Tibial nerve (tissue), 4 donors: Measurements from ENCODE around the gene TRIM3. TPM values are rescaled to one million over a fixed set of nuclear protein-coding genes. Genes with fewer than 3 reads are reported as not detected.

Source experiments
- DNase-seq, 2 donors: peaks; one replicate each; pipeline ENCODE4 v3.0.0-alpha.2; 2019; ENCODE audit warnings: low spot score in 2 of 2
- H3K27ac ChIP-seq, 4 donors: fragments of 200-600 bp; sonication (generic) in 3 of 4; one replicate each; pipeline ENCODE4 v1.5.1; 2017 to 2019; ENCODE audit warnings: mild to moderate bottlenecking in 1 of 4
- H3K27me3 ChIP-seq, 2 donors: fragments of 200-600 bp; sonication (generic) in 1 of 2; one replicate each; pipeline versions ENCODE4 v1.5.1 to v1.6.0; 2017 to 2019
- H3K36me3 ChIP-seq, 3 donors: fragments of 200-600 bp; sonication (generic); one replicate each; pipeline ENCODE4 v1.5.1; 2018 to 2019
- H3K4me1 ChIP-seq, 4 donors: fragments of 200-600 bp; sonication (generic) in 3 of 4; one replicate each; pipeline ENCODE4 v1.5.1; 2017 to 2019
- H3K4me3 ChIP-seq, 4 donors: fragments of 200-600 bp; sonication (generic) in 3 of 4; one replicate each; pipeline ENCODE4 v1.5.1; 2017 to 2019; ENCODE audit warnings: mild to moderate bottlenecking in 1 of 4, moderate library complexity in 1 of 4
- H3K9me3 ChIP-seq, 4 donors: fragments of 200-600 bp; sonication (generic) in 3 of 4; one replicate each; pipeline ENCODE4 v1.5.1; 2017 to 2019
- CTCF ChIP-seq, 5 experiments: fragments of 200-600 bp in 3 of 5; fragments of 450-650 bp in 2 of 5; sonication (generic) in 3 of 5; IDR thresholded peaks; one replicate each; pipeline ENCODE4 v1.5.1; 2016 to 2019; ENCODE audit warnings: antibody characterized with exemption in 5 of 5, mild to moderate bottlenecking in 3 of 5, moderate library complexity in 2 of 5
- EP300 ChIP-seq, 2 donors: sonication (generic); formaldehyde crosslinking; IDR thresholded peaks; one replicate each; pipeline ENCODE4 v1.6.1; 2017; ENCODE audit warnings: antibody characterized with exemption in 2 of 2, mild to moderate bottlenecking in 1 of 2
- POLR2A ChIP-seq, 2 donors: fragments of 450-650 bp; IDR thresholded peaks; one replicate each; pipeline ENCODE4 v1.6.1; 2017; ENCODE audit warnings: antibody characterized with exemption in 2 of 2, mild to moderate bottlenecking in 2 of 2, moderate library complexity in 2 of 2
- WGBS, 2 donors: methylation state at CpG; one replicate each; pipeline ENCODE4 v1.1.5; 2018; 5-methylcytosine and 5-hydroxymethylcytosine counted together
- total RNA-seq, 4 donors: library from RNA; depleted of rRNA; stranded (reverse); fragments of >200 nt; gene quantifications; one replicate each; pipeline ENCODE4 v1.1.0, GENCODE V29; 2016

Gene TRIM3
- total RNA-seq, 4 donors from 2014 or later = 25.6 to 47.7 (median 31.8) TPM

GRCh38 chr11:6486256-6486655 lies 12.5 kb upstream of the TRIM3 start:
- H3K27ac ChIP-seq = no peak overlapping the region
- peaks cover 0 to 22% (median 12%) of the 10 kb centered on the region in 4 donors for H3K4me1 ChIP-seq
- no peak for TF ChIP-seq CTCF (IDR thresholded peaks at IDR 0.05)
- no peak for TF ChIP-seq POLR2A (IDR thresholded peaks at IDR 0.05)
- TF ChIP-seq EP300 (IDR thresholded peaks at IDR 0.05) = no peak
- H3K9me3 ChIP-seq = no peaks in the 10 kb centered on the region
- peaks cover 0 to 79% (median 0%) of the 10 kb centered on the region in 3 donors for H3K36me3 ChIP-seq
- WGBS, 2 donors = 85 to 88% methylated on average over 3 of the region's 3 CpGs
- no peak for DNase-seq
- no peaks in the 10 kb centered on the region for H3K27me3 ChIP-seq
- H3K4me3 ChIP-seq = no peak overlapping the region

GRCh38 chr11:6485661-6486060 lies 11.9 kb upstream of the TRIM3 start:
- Histone ChIP-seq H3K27ac (no peak overlapping the region), H3K4me3 (no peak overlapping the region), H3K27me3 (no peaks in the 10 kb centered on the region), H3K4me1 (peaks cover 0 to 25% (median 13%) of the 10 kb centered on the region in 4 donors), H3K9me3 (no peaks in the 10 kb centered on the region), H3K36me3 (peaks cover 0 to 79% (median 0%) of the 10 kb centered on the region in 3 donors)
- DNase-seq = no peak
- TF ChIP-seq EP300 (IDR thresholded peaks at IDR 0.05) (no peak), POLR2A (IDR thresholded peaks at IDR 0.05) (no peak), CTCF (IDR thresholded peaks at IDR 0.05) (no peak)
- WGBS, 2 donors = 60 to 76% methylated on average over 3 of the region's 3 CpGs

GRCh38 chr11:6483015-6483414 lies 9.3 kb upstream of the TRIM3 start:
- Histone ChIP-seq H3K4me3 (no peak overlapping the region), H3K4me1 (peaks cover 0 to 37% (median 22%) of the 10 kb centered on the region in 4 donors), H3K27me3 (no peaks in the 10 kb centered on the region), H3K27ac (peak overlapping the region in 1 of 4 donors; percentile 29), H3K36me3 (peaks cover 0 to 76% (median 0%) of the 10 kb centered on the region in 3 donors), H3K9me3 (no peaks in the 10 kb centered on the region)
- TF ChIP-seq POLR2A (IDR thresholded peaks at IDR 0.05) (no peak), EP300 (IDR thresholded peaks at IDR 0.05) (no peak), CTCF (IDR thresholded peaks at IDR 0.05) (no peak)
- no peak for DNase-seq
- 85 to 89% methylated on average over 6 of the region's 6 CpGs for WGBS, 2 donors

- H3K4me1 ChIP-seq = peaks cover 0 to 37% (median 22%) of the 10 kb centered on the region in 4 donors
- H3K27ac ChIP-seq = peak overlapping the region; percentile 90 to 96 (median 92)
- H3K36me3 ChIP-seq = peaks cover 0 to 76% (median 0%) of the 10 kb centered on the region in 3 donors
These were observed 8.7 kb upstream of the TRIM3 start for GRCh38 chr11:6482441-6482840.

GRCh38 chr11:6481924-6482275 lies 8.2 kb upstream of the TRIM3 start:
- peaks cover 0 to 76% (median 0%) of the 10 kb centered on the region in 3 donors for H3K36me3 ChIP-seq
- no peak for DNase-seq
- TF ChIP-seq CTCF (IDR thresholded peaks at IDR 0.05) = no peak
- H3K4me3 ChIP-seq = peak overlapping the region; percentile 68 to 91 (median 76)
- no peaks in the 10 kb centered on the region for H3K9me3 ChIP-seq
- H3K27me3 ChIP-seq = no peaks in the 10 kb centered on the region
- H3K27ac ChIP-seq = peak overlapping the region; percentile 90 to 96 (median 92)
- peaks cover 0 to 37% (median 22%) of the 10 kb centered on the region in 4 donors for H3K4me1 ChIP-seq
- WGBS, 2 donors = 6 to 8% methylated on average over 4 to 13 of the region's 13 CpGs

More at GRCh38 chr11:6482441-6482840, 8.7 kb upstream of the TRIM3 start:
- DNase-seq = no peak
- Histone ChIP-seq H3K27me3 (no peaks in the 10 kb centered on the region), H3K4me3 (peak overlapping the region; percentile 68 to 91 (median 76)), H3K9me3 (no peaks in the 10 kb centered on the region)
- TF ChIP-seq POLR2A (IDR thresholded peaks at IDR 0.05) (no peak), EP300 (IDR thresholded peaks at IDR 0.05) (no peak), CTCF (IDR thresholded peaks at IDR 0.05) (no peak)
- WGBS, 2 donors = 79 to 80% methylated on average over 4 of the region's 4 CpGs
